B cell (primary cell): ENCODE measurements around the gene UBR4. TPM values are rescaled to one million over a fixed set of nuclear protein-coding genes. Genes with fewer than 3 reads are reported as not detected.
A peak's percentile ranks its signal among the peaks of the same experiment; 100 is the strongest.

Experiments used
- ATAC-seq: fragments of 200-7000 bp; cut with Tn5 transposase; one replicate; pipeline ENCODE4 v1.10.0; 2021; ENCODE audit warnings: low read depth, mild to moderate bottlenecking, moderate number of reproducible peaks, moderate library complexity
- CTCF ChIA-PET: fragments of 350-600 bp; sonication (Branson Sonifier 250); formaldehyde crosslinking; loops from one replicate; lab custom pipeline; 2021; ENCODE audit warnings: antibody characterized with exemption, inconsistent platforms; lab: Charles Lee
- POLR2A ChIA-PET: fragments of 350-600 bp; sonication (Branson Sonifier 250); formaldehyde crosslinking; loops from one replicate; lab custom pipeline; 2021; ENCODE audit warnings: antibody characterized with exemption; lab: Charles Lee
- DNase-seq: peaks from one replicate; pipeline ENCODE4 v3.0.0; 2013
- H2AFZ ChIP-seq: 2 replicates; pipeline ENCODE4 v1.6.1; 2012; ENCODE audit warnings: mild to moderate bottlenecking, low read depth, low read length; ENCODE audit not compliant: insufficient read depth, poor library complexity, severe bottlenecking
- H3K27ac ChIP-seq, 2 donors: 1 replicate in 1 of 2; 2 replicates in 1 of 2; pipeline ENCODE4 v1.5.1; 2012 to 2013; ENCODE audit warnings: low read length in 2 of 2, mild to moderate bottlenecking in 2 of 2, moderate library complexity in 1 of 2
- H3K27me3 ChIP-seq, 4 experiments: fragments of 200-600 bp in 1 of 4; sonication (generic) in 1 of 4; replicated peaks in 1 of 4; 1 replicate in 2 of 4; 2 replicates in 2 of 4; pipeline versions ENCODE4 v1.6.1 to v1.7.0; 2013 to 2016; ENCODE audit warnings: low read length in 3 of 4, mild to moderate bottlenecking in 2 of 4, mixed read lengths in 1 of 4, moderate library complexity in 1 of 4; ENCODE audit not compliant: insufficient read depth in 4 of 4, control insufficient read depth in 3 of 4; ENCODE audit errors: control extremely low read depth in 1 of 4
- H3K36me3 ChIP-seq, 2 experiments: replicated peaks in 1 of 2; 1 replicate in 1 of 2; 2 replicates in 1 of 2; pipeline versions ENCODE4 v1.6.1 to v1.7.1; 2013; ENCODE audit warnings: low read length in 1 of 2; ENCODE audit not compliant: insufficient read depth in 2 of 2, control insufficient read depth in 1 of 2; ENCODE audit errors: control extremely low read depth in 1 of 2, extremely low read depth in 1 of 2
- H3K4me1 ChIP-seq, 2 donors: fragments of 200-600 bp in 1 of 2; sonication (generic) in 1 of 2; 1 replicate in 1 of 2; 2 replicates in 1 of 2; pipeline versions ENCODE4 v1.5.1 to v1.6.1; 2013 to 2017; ENCODE audit warnings: low read length in 2 of 2; ENCODE audit not compliant: control insufficient read depth in 2 of 2, insufficient read depth in 2 of 2
- H3K4me2 ChIP-seq: replicated peaks from 2 replicates; pipeline ENCODE3; 2012; ENCODE audit warnings: mild to moderate bottlenecking, low read depth, low read length; ENCODE audit not compliant: poor library complexity, severe bottlenecking
- H3K4me3 ChIP-seq, 5 experiments: fragments of 200-600 bp in 1 of 5; sonication (generic) in 1 of 5; 1 replicate in 3 of 5; 2 replicates in 2 of 5; pipeline versions ENCODE4 v1.5.1 to v1.7.0; 2011 to 2016; ENCODE audit warnings: low read length in 4 of 5, mild to moderate bottlenecking in 4 of 5, low read depth in 2 of 5, control low read depth in 1 of 5, moderate library complexity in 1 of 5; ENCODE audit not compliant: insufficient read depth in 1 of 5; ENCODE audit errors: control extremely low read depth in 1 of 5, extremely low read depth in 1 of 5
- H3K79me2 ChIP-seq: fragments of 200-600 bp; sonication (generic); one replicate; pipeline ENCODE4 v1.6.0; 2016; ENCODE audit warnings: low read length; ENCODE audit not compliant: control insufficient read depth, insufficient read depth
- H3K9ac ChIP-seq: fragments of 200-600 bp; sonication (generic); 2 replicates; pipeline ENCODE4 v1.6.1; 2017; ENCODE audit warnings: mild to moderate bottlenecking, low read length, moderate library complexity
- H3K9me3 ChIP-seq, 3 donors: one replicate each; pipeline versions ENCODE4 v1.6.1 to v1.7.1; 2013; ENCODE audit warnings: low read length in 2 of 3; ENCODE audit not compliant: control insufficient read depth in 2 of 3, insufficient read depth in 1 of 3; ENCODE audit errors: control extremely low read depth in 1 of 3
- H4K20me1 ChIP-seq: 2 replicates; pipeline ENCODE4 v1.6.0; 2012; ENCODE audit warnings: mild to moderate bottlenecking, low read length; ENCODE audit not compliant: insufficient read depth, control insufficient read depth, poor library complexity, severe bottlenecking
- H3K27ac Mint-ChIP-seq: one replicate; pipeline ENCODE4 v1.8.0; 2021; ENCODE audit warnings: mixed read lengths
- H3K27me3 Mint-ChIP-seq: one replicate; pipeline ENCODE4 v1.8.0; 2021; ENCODE audit warnings: mixed read lengths
- H3K4me1 Mint-ChIP-seq: one replicate; pipeline ENCODE4 v1.8.0; 2021; ENCODE audit warnings: mixed read lengths
- H3K4me3 Mint-ChIP-seq: one replicate; pipeline ENCODE4 v1.8.0; 2021; ENCODE audit warnings: mixed read lengths
- H3K9me3 Mint-ChIP-seq: one replicate; pipeline ENCODE4 v1.8.0; 2022; ENCODE audit warnings: mixed read lengths; ENCODE audit not compliant: insufficient read depth
- CTCF ChIP-seq: fragments of 200-600 bp; IDR thresholded peaks from one replicate; pipeline ENCODE4 v1.8.0; 2022; ENCODE audit warnings: antibody characterized with exemption, mild to moderate bottlenecking
- EZH2 ChIP-seq: IDR thresholded peaks from 2 replicates; pipeline ENCODE4 v1.6.1; 2012; ENCODE audit warnings: borderline replicate concordance, low read depth, mild to moderate bottlenecking, moderate library complexity, low read length; ENCODE audit not compliant: insufficient read depth, poor library complexity, severe bottlenecking
- WGBS: methylation state at CpG from one replicate; pipeline ENCODE4 v1.1.5; 2013; ENCODE audit warnings: missing lambda C conversion rate; ENCODE audit not compliant: insufficient coverage; 5-methylcytosine and 5-hydroxymethylcytosine counted together
- intact Hi-C: fragments of 100-400 bp; cut with micrococcal nuclease; formaldehyde crosslinking; loops from one replicate; pipeline ENCODE4 v1.10.0; 2022
- polyA plus RNA-seq: library from polyadenylated mRNA; depleted of rRNA; stranded (reverse); fragments of >200 nt; gene quantifications from 2 replicates; pipeline ENCODE4 v1.2.3, GENCODE V29; 2012
- total RNA-seq, 2 donors: library from RNA; stranded (reverse); fragments of 120-200 nt in 1 of 2; gene quantifications; 1 replicate in 1 of 2; 2 replicates in 1 of 2; pipeline versions ENCODE4 v1.2.3 to v1.2.4, GENCODE V29; 2013 to 2022

UBR4 gene
- total and polyA plus RNA-seq, 2 donors (not counting 1 experiment from before 2014, with no cell fraction given) = 90.0 to 190 TPM

GRCh38 chr1:19083081-19083480 lies 127.0 kb downstream of the UBR4 start:
- H3K27ac Mint-ChIP-seq = no peak overlapping the region
- no peaks in the 10 kb centered on the region for H3K9me3 ChIP-seq
- H3K27me3 Mint-ChIP-seq = no peaks in the 10 kb centered on the region
- no peak overlapping the region for H3K4me2 ChIP-seq
- no peaks in the 10 kb centered on the region for H4K20me1 ChIP-seq
- no peaks in the 10 kb centered on the region for H3K4me1 ChIP-seq
- WGBS = 93% methylated on average over 7 of the region's 7 CpGs
- ATAC-seq = no peak
- H3K79me2 ChIP-seq = no peaks in the 10 kb centered on the region
- TF ChIP-seq EZH2 = no peak
- no peak for TF ChIP-seq CTCF
- ChIA-PET POLR2A (no interaction called here), CTCF (no interaction called here)
- DNase-seq = no peak
- H2AFZ ChIP-seq = no peak overlapping the region
- H3K9ac ChIP-seq = no peak overlapping the region
- peaks cover 5% of the 10 kb centered on the region for H3K4me1 Mint-ChIP-seq
- H3K36me3 ChIP-seq = peaks cover 3 to 95% of the 10 kb centered on the region in 2 experiments
- no peaks in the 10 kb centered on the region for H3K9me3 Mint-ChIP-seq
- H3K4me3 Mint-ChIP-seq = no peak overlapping the region
- no peak overlapping the region for H3K27ac ChIP-seq
- H3K27me3 ChIP-seq = no peaks in the 10 kb centered on the region
- H3K4me3 ChIP-seq = no peak overlapping the region
- intact Hi-C loops = no loop called here

- no peak for TF ChIP-seq EZH2
- no peak for TF ChIP-seq CTCF
- no peak overlapping the region for H3K4me2 ChIP-seq
- intact Hi-C loops = no loop called here
- no peak overlapping the region for H3K27ac ChIP-seq
- H3K27me3 Mint-ChIP-seq = no peaks in the 10 kb centered on the region
- H2AFZ ChIP-seq = no peak overlapping the region
- H3K4me3 ChIP-seq = no peak overlapping the region
- peaks cover 6 to 92% of the 10 kb centered on the region in 2 experiments for H3K36me3 ChIP-seq
- no peak overlapping the region for H3K9ac ChIP-seq
- H3K4me3 Mint-ChIP-seq = no peak overlapping the region
- H4K20me1 ChIP-seq = no peaks in the 10 kb centered on the region
- 87% methylated on average over 20 of the region's 21 CpGs for WGBS
- peak overlapping the region; percentile 42 for H3K27ac Mint-ChIP-seq
- H3K79me2 ChIP-seq = no peaks in the 10 kb centered on the region
- no peaks in the 10 kb centered on the region for H3K27me3 ChIP-seq
- H3K9me3 ChIP-seq = no peaks in the 10 kb centered on the region
- ChIA-PET POLR2A (no interaction called here), CTCF (no interaction called here)
- no peaks in the 10 kb centered on the region for H3K9me3 Mint-ChIP-seq
- ATAC-seq (no peak), DNase-seq (no peak)
- H3K4me1 ChIP-seq = no peaks in the 10 kb centered on the region
- H3K4me1 Mint-ChIP-seq = peaks cover 2% of the 10 kb centered on the region
Measured at GRCh38 chr1:19081218-19081893, 128.7 kb downstream of the UBR4 start.
